T-helper 1 cell (primary cell): Measurements from ENCODE around the gene HEXD.

Experiments used
- DNase-seq, 5 donors: peaks; one replicate each; pipeline ENCODE4 v3.0.0-alpha.2; 2012 to 2020

The HEXD gene

DNA sequence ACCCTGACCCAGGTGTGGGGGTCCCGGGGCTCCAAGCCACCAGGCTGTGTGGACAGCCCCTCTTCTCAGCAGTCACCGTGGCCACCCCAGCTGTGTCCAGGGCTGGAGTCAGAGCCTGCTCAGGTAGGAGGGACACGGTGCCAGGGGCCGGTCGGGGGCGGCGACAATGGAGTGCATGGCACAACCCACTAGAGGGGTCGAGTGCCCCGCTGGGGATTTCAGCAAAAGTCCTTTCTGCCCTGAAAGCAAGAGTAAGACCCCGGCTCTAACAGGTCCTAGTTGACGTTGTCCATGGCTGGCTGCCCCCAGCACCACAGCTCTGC, 35.3 kb upstream of the HEXD start:
- no peak for DNase-seq

DNA sequence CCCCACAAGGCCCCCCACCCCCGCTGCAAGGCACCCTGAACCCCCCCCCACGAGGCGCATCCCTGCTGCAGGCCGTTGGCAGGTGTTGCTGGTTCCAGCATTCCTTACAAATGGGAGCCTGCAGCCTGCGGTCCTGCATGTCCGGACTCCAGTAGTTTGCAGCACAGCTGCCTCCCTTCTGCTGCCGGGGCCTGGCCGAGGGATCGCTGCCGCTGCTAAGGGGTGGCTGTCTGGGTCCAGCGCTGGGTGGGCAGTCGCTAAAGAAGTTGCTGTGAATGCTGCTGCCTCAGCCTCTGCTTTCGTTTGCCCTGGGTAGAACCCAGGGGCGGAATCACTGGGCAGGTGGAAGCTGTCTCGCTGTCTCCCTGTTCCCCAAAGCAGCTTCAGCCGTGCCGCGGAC, 34.7 kb upstream of the HEXD start:
- DNase-seq: no peak

DNA sequence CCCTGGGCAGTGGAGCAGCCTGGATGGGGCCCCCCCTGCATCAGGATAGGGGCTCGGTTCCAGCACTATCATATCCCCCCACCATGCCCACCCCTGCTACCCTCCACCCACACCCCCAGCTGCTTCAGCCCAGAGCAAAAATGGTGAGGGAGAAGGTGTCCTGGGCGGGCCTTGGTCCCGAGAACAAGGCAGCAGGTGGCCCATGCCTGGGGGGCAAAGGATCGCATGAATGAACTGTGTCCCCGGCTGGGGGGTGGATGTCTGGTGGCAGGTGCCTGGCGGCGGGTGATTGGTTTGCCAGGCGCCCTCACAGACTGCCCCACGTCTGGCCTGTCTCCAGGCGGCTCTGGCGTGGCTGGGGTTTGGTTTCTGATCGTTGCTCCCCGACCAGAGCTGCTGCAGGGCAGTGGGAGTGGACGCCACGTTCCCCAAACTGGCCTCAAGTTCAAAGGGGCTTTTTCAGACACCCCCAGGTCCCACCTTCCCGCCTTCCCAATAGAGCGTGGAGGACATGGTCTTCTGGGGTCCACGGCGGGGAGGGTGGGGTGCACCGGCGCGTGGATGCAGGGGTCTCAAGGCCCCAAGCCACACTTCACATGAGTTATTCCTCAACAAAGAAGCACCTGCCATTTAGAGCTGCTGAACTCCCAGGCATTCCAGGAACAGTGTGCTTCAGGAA, 34.0 kb upstream of the HEXD start:
- DNase-seq: no peak

DNA sequence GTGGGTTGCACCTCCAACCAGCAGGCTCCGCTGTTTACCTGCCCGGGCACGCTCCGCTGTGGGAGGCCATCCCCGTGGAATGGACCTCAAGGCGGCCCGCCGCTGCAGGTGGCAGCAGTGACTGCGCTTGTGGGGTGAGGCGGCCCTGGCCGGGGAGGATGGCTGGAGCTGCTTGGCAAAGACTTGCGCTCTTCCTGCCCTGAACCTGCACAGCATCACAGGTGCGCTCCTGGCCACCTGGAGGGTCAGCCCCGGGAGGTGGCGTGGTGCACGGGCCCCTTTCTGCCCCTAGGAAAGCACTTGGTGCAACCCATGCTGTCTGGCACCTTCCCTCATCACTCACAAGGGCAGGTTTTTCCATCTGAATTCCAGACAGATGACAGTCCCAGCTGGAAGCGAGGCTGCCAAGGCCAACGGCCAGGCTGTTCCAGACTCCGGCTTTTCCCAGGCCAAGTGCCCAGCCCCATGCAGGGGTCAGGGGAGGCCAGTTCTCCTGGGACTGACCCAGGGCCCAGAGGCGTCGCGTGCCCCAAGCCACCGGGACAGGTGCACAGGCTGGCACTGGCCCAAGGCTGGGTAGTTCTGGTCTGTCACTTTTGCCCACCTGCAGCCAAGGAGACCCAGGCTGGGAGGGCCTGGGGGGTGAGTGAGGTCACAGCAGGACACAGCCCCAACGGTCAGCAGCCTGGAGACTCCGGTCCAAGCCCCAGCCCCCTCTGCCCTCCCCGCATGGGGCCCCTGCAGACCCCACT, 33.2 kb upstream of the HEXD start:
- no peak for DNase-seq

DNA sequence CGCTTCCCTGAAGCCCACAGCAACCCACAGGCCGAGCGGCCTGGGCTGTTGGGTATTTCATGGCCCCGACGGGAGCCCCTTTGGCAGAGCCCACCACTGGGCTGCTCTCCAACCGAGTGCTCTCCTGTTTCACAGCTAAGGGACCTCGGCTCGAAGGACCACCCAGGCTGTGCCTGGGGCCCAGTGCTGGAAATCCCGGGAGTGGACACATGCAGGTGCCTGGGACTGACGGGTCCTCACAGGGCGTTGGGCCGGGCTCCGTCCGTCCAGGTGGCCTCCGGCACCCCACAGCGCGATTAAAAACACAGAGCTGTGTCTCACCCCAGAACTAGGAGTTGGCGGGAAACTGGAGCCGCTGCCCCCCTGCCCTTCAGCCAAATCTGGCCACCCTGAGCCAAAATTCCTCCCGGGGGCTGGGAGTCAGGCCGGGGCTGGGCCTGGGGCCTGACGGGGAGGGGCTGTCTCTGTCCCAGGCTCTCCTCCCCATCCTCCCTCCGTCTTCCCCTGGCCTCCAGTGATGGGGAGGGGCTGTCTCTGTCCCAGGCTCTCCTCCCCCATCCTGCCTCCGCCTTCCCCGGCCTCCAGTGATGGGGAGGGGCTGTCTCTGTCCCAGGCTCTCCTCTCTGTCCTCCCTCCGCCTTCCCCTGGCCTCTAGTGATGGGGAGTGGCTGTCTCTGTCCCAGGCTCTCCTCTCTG, 32.4 kb upstream of the HEXD start:
- DNase-seq: no peak

DNA sequence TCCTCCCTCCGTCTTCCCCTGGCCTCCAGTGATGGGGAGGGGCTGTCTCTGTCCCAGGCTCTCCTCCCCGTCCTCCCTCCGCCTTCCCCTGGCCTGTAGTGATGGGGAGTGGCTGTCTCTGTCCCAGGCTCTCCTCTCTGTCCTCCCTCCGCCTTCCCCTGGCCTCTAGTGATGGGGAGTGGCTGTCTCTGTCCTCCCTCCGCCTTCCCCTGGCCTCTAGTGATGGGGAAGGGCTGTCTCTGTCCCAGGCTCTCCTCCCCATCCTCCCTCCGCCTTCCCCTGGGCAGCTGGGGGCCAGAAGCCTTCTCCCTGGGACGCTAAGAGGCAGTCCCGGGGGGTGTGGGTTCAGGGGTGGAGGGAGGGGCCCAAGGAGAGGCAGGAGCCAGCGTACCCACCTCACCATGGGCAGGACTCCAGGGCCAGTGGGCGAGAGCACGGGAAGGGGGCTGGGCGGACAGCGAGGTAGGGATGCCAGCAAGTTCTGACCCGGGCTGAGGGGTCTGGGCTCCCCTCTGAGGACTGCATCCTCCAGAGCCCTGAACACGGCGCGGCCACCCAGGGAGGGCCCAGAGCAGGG, 31.8 kb upstream of the HEXD start:
- no peak for DNase-seq

DNA sequence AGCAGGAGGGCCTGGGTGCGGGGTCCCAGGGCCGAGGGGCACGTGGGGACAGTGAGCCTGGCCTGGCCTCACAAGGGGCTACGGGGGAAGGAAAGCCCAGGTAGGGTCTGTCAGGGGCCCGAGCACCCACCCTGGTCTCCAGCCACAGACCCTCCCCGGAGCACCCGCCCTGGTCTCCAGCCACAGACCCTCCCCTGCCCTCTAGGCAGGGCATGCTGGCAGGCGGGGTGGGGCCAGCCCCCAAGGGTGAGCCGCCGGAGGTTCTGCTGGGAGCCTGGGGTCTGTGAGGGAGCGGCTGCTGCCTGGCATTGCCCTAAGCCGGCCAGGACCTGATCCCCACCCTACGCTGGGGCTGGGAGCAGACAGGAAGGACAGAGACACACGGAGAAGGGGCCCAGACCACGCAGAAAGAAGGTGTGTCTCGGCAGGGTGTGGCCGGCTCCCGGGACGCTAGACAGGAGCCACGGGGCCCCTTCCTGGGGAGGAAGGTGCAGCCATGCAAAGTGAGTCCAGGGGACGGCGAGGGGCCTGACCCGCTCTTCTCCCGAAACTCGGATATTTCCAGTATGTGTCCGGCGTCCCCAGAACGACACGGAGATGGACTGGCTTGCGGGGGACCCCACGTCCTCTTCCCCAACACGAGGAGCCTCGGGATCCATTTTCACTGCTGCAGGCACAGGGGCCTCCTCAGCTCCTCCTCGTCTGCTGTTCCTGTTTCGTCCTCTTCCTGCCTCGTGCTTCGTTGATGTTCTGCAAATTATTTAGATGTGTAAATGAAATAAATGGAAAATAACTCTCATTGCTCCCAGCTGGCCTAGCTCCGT, 31.1 kb upstream of the HEXD start:
- DNase-seq: no peak

DNA sequence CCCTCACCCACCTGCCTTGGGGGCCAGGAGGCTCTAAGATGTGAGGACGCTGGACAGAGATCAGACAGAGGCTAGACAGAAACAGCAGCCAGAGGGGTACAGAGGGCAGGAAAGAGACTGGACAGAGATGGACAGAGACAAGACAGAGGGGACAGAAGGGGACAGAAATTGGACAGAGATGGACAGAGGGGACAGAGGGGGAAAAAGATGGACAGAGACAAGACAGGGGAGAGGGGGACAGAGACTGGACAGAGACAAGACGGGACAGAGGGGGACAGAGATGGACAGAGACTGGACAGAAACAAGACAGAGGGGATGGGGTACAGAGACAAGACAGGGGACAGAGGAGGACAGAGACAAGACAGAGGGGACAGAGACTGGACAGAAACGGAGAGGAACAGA, 30.4 kb upstream of the HEXD start:
- no peak for DNase-seq

DNA sequence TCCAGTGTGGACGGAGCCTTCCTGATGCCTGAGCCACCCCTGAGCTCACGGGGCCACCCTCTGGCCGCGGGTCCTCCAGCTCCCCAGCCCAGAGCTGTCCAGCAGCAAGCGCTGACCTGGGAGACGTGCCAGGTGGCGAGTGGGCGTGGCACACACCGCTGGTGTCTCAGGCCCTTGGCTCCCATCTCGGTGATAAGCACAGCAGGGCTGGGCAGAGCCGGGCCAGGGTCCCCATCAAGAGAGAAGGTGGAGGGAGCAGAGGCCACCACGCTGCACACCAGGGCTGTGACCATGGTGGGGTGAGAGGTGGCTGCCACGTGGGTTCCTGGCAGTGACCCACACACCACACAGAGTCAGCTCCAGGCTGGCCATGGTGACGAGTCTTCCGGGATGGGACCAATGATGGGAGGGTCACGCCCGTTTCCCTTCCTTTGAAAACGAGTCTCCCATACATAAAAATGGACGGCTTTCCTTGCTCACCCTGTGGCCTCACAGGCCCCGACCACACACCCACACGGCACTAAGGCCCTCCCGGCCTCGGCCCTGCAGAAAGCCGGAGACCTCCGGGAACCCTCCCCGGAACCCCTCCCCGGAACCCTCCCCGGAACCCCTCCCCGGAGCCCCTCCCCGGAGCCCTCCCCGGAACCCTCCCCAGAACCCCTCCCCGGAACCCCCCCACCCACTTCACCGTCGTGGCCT, 29.8 kb upstream of the HEXD start:
- no peak for DNase-seq

DNA sequence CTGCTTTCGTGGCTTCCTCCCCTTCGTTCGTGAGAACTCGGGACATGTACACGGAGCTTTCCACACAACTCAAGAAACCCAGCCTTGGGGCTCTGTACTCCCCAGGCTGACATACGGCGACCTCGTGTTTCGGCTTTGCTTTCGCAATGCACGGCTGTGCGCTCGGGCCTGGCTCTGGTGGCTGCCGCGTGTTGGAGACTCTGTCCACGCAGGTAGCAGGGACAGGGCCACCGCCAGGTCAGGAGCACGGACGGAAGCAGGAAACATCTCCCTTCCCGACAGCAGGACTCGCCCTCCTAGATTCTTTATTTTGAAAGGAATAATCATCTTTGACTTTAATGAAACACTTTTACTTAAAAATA, 29.2 kb upstream of the HEXD start:
- DNase-seq: no peak

DNA sequence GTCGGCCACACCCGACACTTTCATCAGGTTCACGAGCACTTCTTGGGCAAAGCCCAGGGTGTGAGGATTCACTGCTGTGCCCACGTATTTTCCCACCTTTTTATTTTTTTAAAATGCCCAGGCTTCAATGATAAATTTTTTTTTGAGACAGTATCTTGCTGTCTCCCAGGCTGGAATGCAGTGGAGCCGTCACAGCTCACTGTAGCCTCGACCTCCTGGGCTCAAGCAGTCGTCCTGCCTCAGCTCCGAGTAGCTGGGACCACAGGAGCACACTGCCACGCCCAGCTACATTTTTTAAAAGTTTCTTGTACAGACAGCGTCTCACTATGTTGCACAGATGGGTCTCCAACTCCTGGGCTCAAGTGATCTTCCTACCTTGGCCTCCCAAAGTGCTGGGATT, 28.8 kb upstream of the HEXD start:
- no peak for DNase-seq

DNA sequence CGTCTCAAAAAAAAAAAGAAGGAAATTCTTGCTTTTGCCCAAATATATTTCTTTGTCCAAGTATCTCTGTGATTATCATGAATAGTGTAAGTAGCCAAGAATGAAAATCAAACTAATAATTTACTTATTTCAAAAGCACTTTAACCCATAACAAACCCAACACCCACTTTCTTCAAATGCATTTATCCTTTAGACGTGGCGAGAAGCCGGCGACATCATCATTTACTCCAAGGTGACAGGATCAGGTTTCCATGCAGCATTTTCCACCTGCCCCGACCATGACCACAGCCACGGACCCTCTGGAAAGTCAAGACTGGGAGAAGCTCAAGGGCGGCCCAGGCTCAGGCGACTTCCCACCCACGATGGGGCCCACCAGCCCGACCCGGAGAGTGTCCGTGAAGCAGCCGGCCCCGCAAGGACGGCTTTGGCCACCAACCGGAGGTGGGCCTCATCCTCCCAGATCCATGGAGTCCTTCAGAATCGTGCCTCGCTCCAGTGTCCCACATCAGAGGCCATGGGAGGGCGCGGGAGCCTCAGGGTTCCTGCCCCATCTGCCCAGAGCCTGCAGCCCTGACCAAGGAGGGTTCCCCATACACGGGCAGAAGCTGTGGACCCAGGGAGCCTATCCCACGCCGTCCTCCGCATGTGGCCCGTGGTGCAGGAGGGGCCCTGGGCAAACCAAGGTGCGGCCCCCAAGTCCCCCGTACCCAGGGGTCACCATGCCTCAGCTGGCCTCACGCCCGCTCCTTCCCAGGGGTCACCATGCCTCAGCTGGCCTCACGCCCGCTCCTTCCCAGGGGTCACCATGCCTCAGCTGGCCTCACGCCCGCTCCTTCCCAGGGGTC, 27.9 kb upstream of the HEXD start:
- no peak for DNase-seq

DNA sequence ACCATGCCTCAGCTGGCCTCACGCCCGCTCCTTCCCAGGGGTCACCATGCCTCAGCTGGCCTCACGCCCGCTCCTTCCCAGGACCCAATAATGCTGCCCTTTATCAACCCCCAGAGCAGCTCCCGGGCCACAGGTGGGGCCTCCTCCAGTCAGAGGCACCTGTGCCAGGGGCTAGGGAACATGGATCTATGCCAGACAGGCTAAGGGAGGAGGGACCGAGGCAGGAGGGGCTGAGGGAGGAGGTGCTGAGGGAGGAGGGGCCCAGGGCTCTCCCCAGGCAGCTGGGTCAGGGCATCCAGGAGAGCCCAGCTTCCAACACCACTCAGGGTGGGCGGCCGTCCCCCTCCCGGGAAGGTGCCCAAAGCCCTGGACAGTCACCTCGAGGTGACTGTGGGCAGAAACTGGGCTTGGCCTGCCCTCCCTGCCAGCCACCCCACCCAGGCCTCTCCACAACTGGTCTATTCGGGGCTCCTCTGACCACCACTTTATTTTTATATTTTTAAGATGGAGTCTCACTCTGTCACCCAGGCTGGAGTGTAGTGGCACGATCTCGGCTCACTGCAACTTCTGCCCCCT, 27.2 kb upstream of the HEXD start:
- DNase-seq: no peak

DNA sequence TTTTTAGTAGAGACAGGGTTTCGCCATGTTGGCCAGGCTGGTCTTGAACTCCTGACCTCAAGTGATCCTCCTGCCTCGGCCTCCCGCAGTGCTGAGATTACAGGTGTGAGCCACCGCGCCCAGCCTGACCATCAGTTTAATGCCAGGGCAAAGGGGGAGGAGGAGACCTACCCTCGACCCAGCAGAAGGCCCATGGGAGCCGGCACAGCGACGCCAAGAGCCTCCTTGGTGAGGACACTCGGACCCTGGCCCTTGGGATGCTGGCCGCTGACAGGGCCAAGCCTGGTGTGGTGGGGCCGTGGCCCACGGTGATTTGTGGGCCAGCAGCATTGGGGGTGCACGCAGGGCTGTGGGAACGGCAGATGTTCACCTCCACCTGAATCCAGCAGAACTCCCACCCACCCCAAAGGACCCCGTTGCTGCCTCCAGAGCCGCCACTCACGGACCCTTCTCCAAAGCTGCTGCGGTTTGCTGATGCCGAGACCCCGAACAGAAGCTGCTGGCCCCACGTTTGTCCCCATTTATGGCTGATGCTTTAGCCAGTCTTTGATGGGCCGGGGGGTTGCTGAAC, 26.6 kb upstream of the HEXD start:
- peak in 1 of 5 donors; percentile 10 for DNase-seq

DNA sequence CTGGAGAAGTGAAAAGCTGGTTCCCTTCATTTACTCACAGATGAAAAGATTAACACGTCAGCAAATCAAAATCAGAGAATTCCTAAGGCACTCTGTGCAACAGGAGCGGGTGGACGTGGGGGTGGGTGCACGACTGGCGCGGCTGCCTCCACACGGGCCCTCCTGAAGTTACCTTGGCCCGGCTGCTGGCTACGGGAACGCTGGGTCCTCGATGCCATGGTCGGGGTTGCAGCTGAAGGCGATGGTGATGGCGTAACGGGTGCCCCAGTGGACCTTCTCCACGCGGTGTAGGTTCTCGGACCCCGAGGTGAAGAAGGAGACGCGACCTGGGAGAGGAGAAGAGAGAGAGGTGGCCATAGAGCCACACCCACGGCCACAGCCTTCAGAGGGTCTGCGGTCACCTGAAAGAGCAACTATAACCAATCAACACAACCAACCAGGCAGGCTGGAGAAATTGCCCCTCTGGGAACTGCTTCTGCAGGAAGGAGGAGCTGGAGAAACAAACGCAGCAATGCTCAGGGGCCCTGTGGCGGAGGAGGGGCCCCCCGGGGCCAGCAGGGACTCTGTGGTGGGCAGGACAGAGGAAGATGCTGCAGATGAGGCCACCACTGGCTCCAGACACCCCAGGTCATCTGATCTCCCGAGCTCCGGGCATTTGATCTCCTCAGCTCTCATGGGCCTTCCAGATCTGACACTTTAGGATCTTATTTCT, 25.8 kb upstream of the HEXD start:
- DNase-seq: no peak

DNA sequence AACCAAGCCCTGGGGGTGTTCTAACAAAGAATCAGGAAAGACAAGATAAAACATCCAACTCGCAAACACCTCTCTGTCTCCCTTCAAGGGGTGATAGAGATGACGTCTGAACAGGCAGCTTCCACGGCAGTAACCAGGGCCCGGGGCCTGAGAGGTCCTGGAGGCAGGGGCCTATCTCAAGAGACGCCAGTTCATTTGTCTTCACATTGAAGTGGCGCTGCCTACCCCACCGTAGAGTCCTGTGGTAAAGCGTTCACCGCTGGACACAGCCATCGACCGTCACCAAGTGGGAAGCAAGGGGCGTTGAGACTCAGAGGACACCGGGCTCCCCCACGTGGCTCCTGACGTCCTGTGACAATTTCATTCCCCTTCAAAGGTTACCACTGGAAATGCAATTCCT, 25.2 kb upstream of the HEXD start:
- no peak for DNase-seq

DNA sequence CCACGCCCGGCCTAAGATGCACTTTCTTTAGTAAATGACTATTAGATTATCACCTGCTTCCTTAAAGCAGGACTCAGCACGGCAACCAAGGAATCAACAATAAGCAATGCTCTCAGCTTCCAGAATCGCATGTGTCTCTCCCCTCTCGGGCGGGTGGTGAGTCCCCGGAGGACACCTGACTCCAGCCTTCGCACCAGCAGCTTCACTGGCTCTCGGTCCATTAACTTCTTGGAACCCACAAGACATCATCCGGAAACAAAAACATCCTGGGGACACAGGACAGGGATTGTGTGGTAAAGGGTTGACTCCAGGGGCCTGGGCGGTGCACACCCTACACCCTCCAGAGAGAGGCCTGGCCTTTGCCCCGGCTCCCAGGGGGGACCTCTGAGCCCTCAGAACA, 23.9 kb upstream of the HEXD start:
- DNase-seq: no peak

DNA sequence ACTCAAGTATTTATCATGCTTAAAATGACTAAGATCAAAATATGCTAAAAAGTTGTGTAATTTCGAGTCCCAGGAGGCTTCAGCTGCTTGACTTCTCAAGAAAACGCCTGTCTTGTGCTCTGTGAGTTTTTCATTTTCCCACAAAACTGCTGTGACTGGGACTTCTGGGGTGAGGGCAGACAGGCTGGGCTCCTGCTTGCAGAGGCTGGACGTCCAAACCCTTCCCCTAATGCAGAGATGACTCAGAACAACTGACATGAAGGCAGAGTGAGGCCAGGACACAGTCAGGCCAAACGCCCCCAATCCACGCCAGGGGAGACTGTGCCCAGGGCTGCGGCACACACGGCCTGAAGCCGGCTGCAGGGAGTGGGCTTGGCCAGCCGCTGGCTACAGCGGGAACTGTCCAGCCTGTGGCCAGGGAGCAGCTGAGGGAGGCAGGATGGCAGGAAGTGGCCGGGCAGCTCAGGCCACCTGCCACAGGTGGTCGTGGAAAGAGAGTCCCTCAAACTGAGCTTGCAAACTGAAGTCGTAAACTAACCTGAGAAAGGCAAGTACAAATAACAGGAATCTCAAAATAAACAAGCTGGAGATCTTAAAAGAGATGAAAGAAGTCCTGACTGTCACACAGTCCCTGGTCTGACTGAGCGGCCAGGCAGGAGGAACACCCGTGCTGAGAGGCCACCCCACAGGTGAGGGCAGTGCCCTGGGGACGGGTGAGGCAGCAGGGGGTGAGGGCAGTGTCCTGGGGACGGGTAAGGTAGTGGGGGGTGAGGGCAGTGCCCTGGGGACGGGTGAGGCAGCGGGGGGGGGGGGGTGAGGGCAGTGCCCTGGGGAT, 21.3 kb upstream of the HEXD start:
- no peak for DNase-seq
